ENCODE results near the gene MAGI1.

The MAGI1 gene

GRCh38 chr3:65787827-65788226, 250.9 kb downstream of the MAGI1 start:
- no peak overlapping the region for H3K27ac ChIP-seq
- TF ChIP-seq, protein P1, sequence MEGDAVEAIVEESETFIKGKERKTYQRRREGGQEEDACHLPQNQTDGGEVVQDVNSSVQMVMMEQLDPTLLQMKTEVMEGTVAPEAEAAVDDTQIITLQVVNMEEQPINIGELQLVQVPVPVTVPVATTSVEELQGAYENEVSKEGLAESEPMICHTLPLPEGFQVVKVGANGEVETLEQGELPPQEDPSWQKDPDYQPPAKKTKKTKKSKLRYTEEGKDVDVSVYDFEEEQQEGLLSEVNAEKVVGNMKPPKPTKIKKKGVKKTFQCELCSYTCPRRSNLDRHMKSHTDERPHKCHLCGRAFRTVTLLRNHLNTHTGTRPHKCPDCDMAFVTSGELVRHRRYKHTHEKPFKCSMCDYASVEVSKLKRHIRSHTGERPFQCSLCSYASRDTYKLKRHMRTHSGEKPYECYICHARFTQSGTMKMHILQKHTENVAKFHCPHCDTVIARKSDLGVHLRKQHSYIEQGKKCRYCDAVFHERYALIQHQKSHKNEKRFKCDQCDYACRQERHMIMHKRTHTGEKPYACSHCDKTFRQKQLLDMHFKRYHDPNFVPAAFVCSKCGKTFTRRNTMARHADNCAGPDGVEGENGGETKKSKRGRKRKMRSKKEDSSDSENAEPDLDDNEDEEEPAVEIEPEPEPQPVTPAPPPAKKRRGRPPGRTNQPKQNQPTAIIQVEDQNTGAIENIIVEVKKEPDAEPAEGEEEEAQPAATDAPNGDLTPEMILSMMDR (conservative IDR thresholded peaks at IDR 0.05) = no peak
- no peak for TF ChIP-seq ZFX (IDR thresholded peaks at IDR 0.05)

GRCh38 chr3:65787340-65787739, 251.4 kb downstream of the MAGI1 start:
- no peak overlapping the region for H3K27ac ChIP-seq
- TF ChIP-seq, protein P1 (conservative IDR thresholded peaks at IDR 0.05) = no peak

GRCh38 chr3:65786890-65787289, 251.8 kb downstream of the MAGI1 start:
- H3K27ac ChIP-seq = no peak overlapping the region
- TF ChIP-seq, protein P1 (conservative IDR thresholded peaks at IDR 0.05) = no peak
- no peak for TF ChIP-seq ZFX (IDR thresholded peaks at IDR 0.05)

- no peak overlapping the region for H3K27ac ChIP-seq
These were observed 253.6 kb downstream of the MAGI1 start for GRCh38 chr3:65785065-65785645.

GRCh38 chr3:65783117-65783516, 255.6 kb downstream of the MAGI1 start:
- TF ChIP-seq, protein P1 (conservative IDR thresholded peaks at IDR 0.05) = no peak
- TF ChIP-seq ZFX (IDR thresholded peaks at IDR 0.05) = no peak
- H3K27ac ChIP-seq = no peak overlapping the region

More at GRCh38 chr3:65785065-65785645, 253.6 kb downstream of the MAGI1 start:
- TF ChIP-seq ZFX (IDR thresholded peaks at IDR 0.05) = no peak
- TF ChIP-seq, protein P1 (conservative IDR thresholded peaks at IDR 0.05) = peak; percentile 83

DNA sequence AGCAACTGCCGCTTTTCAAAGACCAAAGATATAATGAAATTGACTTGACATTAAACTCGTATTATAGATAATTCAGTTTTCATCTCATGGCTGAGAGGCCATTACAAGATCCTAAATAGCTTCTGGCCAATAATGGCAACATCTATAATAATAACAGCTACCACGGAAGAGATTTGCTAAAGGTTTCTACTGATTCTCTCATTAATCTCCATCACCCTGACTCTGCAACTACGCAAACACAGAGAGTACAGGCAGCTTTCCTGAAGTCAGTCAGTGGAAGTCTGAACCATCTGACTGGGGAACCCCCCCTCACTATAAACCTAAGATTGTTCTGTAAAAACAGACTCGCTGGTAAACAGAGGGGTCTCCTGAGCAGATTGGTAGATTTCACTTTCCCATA, 257.1 kb downstream of the MAGI1 start:
- no peak overlapping the region for H3K27ac ChIP-seq
- TF ChIP-seq ZFX (IDR thresholded peaks at IDR 0.05) = no peak
- TF ChIP-seq, protein P1 (conservative IDR thresholded peaks at IDR 0.05) = no peak

DNA sequence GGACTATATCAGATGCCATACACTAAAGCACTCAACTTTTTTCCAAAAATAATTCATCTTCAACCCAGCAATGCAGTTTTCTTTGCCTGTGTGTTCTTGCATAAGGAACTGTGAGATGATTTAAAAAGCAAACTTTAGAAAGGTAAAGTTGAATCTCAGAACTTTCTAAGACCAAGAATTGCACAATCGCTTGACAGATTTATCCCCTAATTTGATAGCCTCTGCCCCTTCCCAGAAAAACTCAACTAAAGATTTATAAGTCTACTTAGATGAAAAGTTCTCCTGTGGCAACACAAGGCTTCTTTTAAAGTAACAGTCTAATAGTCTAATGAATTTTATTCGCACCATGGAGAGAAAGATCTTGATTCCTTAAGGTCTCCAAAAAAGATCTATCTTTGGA, 259.3 kb downstream of the MAGI1 start:
- TF ChIP-seq ZFX (IDR thresholded peaks at IDR 0.05) = no peak
- TF ChIP-seq, protein P1 (conservative IDR thresholded peaks at IDR 0.05) = no peak

More for the DNA sequence above, 259.3 kb downstream of the MAGI1 start:
- H3K27ac ChIP-seq = no peak overlapping the region

Measured in C4-2B (cell line).